NAMALWA (cell line): ENCODE measurements around the gene RPSA.
"Not testable (repeated sequence)": the region's sequence is repeated elsewhere in the genome, so short reads cannot be mapped to it uniquely, and the experiment has no call there.

ENCODE experiments used
- DNase-seq: peaks from one replicate; pipeline ENCODE4 v3.0.0-alpha.2; 2015; ENCODE audit warnings: low spot score

RPSA gene

DNA sequence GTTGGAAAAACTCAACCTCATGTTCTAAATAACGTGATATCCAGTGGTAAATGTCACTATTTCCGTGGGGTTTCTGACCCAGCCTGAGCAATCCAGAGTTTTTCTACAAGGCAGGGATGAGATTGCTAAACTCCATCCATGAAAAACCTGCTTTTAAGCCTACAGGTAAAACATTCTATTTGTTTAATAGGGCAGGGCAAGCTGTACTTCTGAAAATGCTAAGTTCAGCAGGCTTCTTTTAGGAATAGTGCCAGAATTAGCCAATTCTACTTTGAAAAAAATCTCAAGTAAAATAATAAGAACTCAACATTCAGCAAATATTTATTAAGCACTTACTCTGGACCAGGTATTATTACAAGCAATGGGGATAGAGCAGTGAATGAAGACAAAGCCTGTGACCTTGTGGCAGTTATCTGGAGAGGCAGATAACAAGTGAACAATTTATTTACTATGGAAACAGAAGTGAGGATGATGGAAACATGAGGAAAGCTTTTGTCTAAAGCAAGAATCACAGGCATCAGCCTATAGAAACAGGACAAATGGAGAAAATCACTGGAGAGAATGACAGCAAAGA, 13.3 kb downstream of the RPSA start:
- no peak for DNase-seq

DNA sequence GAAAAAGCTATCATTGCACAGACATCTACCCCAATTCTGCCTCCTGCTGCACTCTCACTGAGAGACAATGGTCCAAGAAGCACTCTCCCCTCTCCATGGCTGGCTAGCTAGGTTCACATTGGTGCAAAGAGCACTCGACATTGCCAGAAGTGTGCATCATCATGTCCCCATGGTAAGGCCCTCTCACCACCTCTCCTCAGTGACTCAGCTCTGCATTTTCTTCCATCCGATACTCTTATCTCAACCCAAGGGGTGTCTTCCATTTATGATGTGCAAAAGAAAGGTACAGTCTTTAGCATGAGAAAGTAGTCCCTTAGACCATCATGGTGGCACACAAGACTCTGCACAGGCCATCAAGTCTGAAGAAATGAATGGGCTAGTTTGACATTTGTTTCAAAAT, 14.0 kb downstream of the RPSA start:
- no peak for DNase-seq

DNA sequence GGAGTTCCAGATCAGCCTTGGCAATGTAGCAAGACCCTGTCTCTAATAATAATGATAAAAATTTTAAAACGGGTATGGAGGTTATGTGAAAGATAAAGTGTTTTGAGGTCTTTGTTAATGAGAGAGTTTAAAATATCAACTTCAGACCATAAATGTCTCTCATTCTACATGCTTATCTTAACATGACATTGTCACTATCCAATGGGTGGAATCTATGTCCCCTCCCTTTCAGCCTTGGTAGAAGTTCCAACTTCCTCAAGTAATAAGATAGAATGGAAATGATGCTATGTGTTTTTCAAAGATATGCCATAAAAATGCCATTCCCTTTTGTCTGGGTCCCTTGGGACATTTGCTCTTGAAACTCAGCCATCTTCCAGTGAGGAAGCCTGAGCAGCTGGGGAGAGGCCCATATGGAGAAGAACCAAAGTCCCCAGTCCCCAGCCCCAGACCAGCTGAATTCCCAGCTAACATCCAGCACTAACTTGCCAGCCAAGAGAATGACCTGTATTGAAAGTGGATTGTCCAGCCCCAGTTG, 17.0 kb downstream of the RPSA start:
- no peak for DNase-seq

DNA sequence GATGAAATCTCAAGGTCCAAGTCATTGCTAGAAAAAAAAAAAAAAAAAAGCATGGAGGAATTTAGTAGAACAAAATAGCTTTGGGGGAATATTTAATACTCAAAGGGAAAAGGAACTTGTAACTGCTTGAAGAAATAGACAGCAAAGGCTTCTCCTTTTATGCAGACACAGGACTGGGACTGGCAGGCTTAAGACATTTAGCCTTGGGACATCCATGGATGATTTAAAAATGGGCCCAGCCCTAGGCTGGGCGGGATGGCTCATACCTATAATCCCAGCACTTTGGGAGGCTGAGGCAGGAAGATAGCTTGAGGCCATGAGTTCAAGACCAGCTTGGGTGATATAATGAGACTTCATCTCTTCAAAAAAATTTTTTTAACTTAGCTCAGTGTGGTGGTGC, 19.8 kb downstream of the RPSA start:
- DNase-seq, result no peak

DNA sequence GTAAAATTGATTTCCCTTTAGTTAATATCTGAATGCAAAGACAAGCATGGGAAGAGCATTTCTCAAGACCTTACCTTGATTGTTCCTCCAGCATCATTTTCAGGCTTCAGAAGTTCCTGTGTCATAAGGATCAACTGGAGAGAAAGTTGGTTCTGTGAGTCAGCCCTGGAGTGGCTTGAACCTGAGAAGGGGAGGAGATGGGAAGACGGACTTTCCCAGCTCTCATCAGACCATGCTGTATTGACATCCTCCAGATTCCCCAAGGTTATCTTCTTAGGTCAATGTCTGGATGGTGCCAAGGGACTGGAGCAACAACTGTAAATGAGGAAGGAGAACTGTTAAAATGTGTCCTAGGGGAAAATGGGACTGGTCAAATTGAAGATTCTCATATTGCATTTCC, 21.0 kb downstream of the RPSA start:
- DNase-seq, result no peak

DNA sequence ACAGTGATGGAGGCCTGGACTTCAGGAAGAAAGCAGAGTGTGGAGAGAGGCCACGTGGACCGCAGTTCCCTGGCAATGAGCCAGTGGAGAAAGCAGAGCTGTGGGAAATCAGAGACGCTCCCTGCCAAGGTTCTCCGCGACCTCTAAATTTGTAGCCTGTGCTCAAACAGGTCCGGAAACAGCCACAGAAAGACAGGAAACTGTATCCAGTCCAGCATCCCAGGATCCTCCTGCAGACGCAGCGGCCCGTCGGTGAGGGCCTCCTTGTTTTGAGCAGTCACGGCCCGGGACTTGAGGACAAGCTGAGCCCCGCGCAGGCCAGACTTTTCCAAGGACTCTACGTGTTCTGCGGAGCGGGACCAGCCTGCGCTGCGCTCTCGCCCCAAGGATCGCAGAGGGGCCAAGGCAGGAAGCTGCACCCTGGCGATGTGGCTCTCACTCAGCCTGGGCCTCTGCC, 22.3 kb downstream of the RPSA start:
- DNase-seq, result no peak

DNA sequence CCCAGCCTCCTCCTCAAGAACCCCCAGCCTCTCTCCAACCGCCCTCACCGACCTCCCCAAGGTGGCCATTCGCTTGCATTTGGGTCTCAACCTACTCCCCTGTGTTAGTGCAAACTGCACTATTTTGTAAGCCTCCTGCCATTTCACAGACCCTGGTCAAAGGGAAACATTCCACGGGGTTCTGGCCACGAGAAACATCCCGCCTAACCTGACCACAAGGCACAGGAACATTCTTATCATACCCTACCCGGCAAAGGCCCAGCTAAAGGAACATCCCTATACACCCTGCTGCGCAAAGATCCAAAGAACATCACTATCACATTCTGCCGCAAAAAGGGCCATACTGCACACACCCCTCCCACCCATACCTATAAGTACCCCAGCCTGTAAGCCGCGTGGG, 22.9 kb downstream of the RPSA start:
- DNase-seq, result no peak

DNA sequence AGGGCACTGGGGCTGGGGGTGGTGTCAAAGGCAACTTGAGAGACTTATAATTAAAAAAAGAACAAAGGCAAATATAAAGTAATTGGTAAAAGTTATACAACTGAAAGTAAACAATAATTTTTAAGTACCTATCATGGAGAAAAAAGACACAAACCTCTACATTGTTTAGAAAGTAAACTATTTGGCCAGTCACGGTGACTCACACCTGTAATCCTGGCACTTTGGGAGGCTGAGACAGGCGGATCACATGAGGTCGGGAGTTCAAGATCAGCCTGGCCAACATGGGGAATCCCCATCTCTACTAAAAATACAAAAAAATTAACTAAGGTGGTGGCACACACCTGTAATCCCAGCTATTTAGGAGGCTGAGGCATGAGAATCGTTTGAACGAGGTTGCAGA, 25.8 kb downstream of the RPSA start:
- no peak for DNase-seq

DNA sequence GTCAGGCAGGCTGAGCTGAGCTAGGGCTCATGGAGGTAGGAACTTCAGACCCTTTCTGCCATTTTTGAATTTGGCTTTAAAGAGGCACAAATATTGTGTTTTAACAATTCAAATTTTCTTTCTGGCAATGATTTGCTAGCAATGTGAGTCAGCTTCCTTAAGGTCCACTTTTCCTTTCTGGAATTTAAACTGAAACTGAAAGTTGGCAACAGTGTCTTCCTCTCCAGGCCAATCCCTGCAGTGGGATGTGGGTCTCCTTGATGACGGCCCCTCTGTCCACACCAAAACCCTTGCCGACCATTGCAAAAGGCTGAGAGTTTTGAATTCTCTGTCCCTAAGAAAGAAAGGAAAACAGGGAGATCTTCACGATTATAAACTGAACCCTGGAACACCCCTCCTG, 27.1 kb downstream of the RPSA start:
- DNase-seq, result no peak

DNA sequence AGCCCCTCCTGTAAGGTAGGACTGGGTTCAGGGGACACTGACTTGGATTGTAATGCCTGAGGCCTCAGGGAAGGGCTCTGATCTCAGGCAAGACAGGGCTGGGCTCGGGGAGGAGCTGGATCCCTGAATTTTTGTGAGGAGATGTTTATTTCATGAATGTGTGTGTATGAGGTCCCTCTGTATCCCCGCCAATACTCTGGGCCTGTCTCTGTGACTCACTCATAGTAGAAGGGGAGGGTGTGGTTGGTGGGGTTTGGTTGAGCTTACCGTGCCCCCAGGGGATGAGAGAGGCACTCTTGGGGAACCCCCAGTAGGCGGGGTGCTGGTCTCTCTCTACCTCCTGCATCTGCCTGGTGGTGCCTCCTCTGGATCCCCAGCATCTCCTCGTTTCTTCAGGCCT, 28.1 kb downstream of the RPSA start:
- DNase-seq, result no peak

DNA sequence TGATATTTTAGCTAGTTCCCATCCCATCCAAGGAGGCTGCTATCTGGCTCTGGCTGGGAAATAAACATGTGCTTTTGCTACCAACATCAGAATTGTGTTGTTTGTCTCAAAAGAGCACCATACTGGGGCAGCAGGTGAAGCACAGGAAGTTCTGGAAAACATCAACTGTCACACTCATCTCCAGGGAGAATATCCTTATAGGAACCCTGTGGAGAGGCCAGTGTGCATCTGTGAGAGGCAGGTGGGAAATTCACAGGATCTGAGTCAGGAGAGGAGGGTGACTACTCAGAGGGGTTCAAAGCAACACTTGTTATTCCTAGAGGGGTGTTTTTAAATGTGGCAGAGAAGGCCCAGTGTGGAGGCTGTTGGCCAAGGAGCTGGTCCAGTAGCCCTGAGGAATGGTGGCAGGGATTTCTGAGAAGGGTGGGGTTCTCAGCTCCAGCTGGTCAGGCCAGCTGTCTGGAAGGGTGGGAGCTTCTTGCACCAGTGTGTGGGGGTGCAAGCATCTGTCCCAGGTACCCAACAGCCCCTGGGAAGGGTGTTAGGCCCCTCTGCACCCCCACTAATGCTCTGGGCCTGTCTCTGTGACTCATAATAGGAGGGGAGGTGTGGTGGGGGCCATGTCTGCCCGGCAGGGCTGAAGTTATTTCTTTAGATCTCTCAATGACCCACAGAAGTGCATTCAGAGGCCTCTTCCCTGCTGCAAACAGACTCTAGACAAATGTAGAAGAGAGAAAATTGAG, 28.7 kb downstream of the RPSA start:
- DNase-seq, result no peak

DNA sequence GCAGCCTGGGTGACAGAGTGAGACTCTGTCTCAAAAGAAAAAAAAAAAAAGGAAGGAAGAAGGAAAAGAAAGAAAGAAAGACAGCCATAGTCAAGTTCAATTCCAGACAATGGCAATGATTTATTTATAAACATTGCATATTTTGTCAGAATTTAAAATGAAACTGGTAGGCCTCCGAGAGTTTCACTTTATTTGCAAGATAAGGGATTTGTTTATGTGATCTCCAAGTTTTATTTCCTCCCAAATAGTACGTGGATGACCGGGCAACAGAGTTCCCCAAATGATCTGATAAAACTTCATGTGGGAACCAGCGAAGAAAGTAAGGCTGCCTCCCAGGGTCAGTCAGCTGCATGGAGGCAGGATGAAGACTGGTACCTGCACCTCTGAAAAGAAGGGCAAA, 32.4 kb downstream of the RPSA start:
- DNase-seq, result no peak

DNA sequence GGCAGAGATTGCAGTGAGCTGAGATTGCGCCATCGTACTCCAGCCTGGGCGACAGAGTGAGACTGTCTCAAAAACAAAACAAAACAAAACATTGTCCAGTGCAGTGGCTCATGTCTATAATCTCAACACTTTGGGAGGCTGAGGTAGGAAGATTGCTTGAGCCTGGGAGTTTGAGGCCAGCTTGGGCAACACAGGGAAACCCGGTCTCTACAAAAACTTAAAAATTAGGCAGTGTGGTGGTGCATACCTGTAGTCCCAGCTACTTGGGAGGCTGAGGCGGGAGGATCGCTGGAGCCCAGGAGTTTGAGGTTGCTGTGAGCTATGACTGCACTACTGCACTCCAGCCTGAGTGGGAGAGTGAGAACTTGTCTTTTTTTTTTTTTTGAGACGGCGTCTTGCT, 33.8 kb downstream of the RPSA start:
- DNase-seq, result no peak

DNA sequence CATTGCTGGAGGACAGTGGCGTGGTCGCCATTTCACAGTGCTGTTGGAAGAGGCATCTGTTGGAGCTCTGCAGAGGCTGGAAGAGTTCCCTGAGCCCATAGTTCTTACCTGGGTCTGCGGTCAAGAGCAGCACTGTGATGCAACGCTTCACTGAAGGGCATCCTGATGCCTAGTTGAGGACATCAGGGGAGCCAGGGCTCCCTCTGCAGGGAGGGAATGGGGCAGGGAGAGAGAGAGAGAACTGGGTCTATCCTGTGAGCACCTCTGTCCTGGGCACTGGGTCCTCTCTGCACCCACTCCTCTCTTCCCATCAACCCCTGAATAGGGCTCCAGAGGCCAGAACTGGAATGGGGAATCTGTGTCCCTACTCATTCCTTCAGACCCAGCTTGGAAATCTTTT, 37.0 kb downstream of the RPSA start:
- no peak for DNase-seq

DNA sequence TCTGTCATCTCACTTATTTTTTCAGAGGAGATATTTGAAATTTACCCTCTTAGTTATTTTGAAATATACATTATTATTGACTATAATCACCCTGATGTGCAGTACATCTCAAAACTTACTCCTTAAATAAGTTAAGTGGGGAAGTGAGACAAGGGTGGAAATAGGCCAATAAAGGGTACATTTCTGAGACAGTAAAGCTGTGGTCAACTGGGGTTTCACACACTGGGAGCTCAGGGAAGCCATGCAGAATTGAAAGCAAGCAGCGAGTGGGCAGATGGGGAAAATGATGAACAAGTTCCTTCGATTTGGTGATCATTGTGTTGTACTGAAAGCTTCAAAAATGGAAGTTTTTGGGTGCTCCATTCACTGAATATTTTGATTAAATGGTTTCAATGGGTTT, 39.4 kb downstream of the RPSA start:
- no peak for DNase-seq

DNA sequence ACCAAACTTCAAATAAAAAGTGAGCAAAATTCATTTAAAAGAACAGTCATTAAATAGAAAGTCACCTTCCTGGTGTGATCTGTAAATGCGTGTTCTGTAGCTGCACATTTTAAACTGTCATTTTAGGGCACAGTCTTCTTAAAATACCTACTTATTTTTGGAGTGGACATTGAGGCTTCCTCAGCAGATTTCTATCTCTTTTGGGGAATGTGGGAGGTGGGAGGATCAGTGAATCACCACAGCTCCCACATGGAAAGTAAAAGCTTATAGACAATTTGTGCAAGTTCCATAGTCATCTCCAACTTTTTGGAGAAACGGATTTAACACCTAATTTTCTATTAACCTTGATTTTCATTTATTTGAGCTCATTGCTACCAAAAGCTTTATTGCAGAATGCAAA, 39.9 kb downstream of the RPSA start:
- DNase-seq, result no peak

DNA sequence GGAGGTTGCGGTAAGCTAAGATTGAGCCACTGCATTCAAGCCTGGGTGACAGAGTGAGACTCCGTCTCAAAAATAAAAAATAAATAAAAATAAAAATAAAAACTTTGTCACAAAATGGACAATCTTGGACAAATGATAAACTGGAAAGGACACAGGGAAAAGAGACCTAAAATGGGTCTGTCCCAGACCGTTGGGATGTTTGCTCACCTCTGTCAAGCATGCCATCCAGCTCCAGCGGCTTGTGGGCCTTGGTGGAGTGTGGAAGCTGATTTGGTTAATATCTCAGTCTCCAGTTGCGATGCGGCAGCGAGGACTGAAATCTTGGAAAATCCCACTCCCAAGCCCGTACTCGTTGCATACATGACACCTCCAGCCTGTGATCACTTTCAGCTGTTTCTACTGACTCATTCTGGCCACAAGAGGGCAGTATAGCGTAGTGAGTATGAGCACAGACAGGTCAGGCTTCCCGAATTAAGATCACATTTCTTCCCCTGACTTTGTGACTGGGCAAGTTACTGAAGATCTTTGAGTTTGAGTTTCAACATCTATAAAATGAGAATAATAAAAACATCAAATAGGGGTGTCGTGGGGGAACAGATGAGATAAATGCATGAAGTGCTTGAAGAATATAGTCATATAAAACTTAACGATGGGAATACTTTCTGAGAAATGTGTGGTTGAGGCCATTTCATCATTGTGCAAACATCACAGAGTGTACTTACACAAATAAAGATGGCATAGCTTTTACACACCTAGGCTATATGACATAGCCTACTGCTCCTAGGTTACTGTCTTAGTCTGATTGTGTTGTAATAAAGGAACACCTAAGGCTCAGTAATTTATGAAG, 41.3 kb downstream of the RPSA start:
- DNase-seq, result peak; percentile 85

DNA sequence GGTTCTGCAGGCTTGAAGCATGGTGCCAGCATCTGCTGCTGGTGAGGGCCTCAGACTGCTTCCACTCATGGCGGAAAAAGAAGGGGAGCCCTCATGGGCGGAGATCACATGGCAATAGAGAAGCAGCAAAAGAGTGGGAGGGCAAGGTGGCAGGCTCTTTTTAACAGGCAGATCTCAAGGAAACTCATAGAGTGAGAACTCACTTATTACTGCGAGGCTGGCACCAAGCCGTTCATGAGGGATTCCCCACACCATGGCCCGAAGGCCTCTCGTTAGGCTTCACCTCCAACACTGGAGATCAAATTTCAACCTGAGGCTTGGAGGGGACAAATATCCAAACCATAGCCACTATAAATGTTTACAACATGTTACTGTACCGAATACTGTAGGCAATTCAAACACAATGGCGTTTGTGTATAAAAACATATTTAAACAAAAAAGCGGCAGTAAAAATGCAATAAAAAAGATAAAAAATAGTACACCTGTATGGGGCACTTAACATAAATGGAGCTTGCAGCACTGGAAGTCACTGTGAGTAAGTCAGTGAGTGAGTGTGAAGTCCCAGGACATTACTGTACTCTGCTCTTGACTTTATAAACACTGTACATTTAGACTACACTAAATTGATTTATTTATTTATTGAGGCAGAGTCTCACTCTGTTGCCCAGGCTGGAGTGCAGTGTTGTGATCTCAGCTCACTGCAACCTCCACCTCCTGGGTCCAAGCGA, 42.1 kb downstream of the RPSA start:
- no peak for DNase-seq

DNA sequence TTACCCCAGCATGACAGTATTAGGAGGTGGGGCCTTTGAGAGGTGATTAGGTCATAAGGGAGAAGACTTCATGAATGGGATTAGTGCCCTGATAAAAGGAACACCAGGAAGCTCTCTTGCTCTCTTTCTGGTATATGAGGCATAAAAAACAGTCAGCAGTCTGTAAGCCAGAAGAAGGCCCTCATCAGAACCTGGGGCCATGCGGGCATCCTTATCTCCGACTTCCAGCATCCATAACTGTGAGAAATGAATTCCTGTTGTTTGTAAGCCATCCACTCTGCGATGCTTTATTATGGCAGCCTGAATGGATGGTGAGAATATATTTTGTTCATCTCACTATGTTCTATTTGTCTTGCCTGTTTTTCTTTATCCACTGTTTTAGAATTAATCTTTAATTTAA, 43.3 kb downstream of the RPSA start:
- no peak for DNase-seq

DNA sequence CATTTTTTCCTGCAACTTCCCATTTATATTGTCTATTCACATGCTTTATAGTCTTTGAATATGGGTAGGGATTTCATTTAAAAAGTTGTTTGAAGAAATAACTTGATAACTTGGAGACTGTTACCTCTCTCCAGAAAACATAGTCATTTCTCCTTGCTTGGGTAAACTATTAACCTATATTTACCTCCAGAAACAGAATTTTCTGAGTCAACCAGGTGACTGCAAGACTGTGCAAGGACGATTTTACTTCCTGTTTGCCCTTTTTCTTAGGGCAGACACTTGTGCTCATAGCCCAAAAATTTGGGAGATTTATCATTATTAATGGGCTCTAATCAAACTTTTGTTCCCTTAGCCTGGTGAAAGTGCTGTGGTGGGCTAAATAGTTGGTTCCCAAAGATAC, 46.6 kb downstream of the RPSA start:
- DNase-seq, result no peak

DNA sequence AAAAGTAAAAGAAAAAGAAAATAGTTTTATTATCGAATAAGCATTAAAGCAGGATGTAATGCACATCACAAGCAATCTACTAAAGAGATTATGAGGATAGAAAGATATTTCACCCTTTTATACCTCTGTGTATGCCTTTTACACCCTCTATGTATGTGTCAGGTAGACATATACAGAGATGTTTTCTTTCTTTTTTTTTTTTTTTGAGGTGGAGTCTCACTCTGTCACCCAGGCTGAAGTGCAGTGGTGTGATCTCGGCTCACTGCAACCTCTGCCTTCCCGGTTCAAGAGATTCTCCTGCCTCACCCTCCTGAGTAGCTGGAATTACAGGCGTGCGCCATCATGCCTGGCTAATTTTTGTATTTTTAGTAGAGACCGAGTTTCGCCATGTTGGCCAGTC, 47.4 kb downstream of the RPSA start:
- DNase-seq, result not testable (repeated sequence)

DNA sequence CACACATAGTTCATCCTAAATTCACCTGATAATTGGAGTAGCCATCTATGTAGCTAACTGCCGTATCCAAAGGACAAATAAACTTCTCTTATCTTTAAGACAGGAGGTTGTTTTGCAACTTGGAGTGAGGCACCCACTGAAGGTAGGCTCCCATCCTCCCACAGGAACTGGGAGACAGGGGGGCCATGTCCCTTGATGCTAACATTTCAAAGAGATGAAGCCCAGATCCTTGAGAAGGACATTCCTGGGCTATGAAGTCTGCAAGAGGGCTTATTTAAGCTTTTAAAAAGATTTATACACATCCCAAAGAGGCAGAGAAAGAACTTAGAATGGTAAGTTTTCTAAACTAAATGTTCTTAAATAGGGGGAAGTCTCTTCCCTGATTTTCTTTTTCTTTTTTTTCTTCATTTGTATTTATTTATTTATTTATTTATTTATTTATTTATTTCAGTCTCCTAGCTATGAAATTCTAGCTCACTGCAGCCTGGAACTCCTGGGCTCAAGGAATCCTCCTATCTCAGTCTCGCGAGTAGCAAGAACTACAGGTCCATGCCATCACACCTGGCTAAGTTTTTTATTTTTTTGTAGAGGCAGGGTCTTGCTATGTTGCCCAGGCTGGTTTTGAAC, 48.2 kb downstream of the RPSA start:
- no peak for DNase-seq
